LNCAP (cell line): ENCODE results near the gene CNKSR3.

Source experiments
- CTCF ChIP-seq: fragments of 450-650 bp; IDR thresholded peaks from 2 replicates; pipeline ENCODE4 v1.5.1; 2017; ENCODE audit warnings: mild to moderate bottlenecking

CNKSR3 gene

GRCh38 chr6:154512201-154512600 lies 1.7 kb upstream of the CNKSR3 start:
- TF ChIP-seq CTCF, result no peak

- TF ChIP-seq CTCF, result no peak
These were observed 1.3 kb upstream of the CNKSR3 start for GRCh38 chr6:154511791-154512190.

- TF ChIP-seq CTCF, result no peak
These were observed 903 bp downstream of the CNKSR3 start for GRCh38 chr6:154509421-154510143.

GRCh38 chr6:154508573-154509375 lies 1.7 kb downstream of the CNKSR3 start:
- no peak for TF ChIP-seq CTCF

GRCh38 chr6:154506991-154507898 lies 3.2 kb downstream of the CNKSR3 start:
- no peak for TF ChIP-seq CTCF

- no peak for TF ChIP-seq CTCF
These were observed 3.9 kb downstream of the CNKSR3 start for GRCh38 chr6:154506582-154506981.

- TF ChIP-seq CTCF, result no peak
These were observed 4.4 kb downstream of the CNKSR3 start for GRCh38 chr6:154506108-154506507.
